GM18508 (cell line): Measurements from ENCODE around the gene RSPH10B.
"Not testable (repeated sequence)": the region's sequence is repeated elsewhere in the genome, so short reads cannot be mapped to it uniquely, and the experiment has no call there.

Experiments
- ATAC-seq: cut with Tn5 transposase; IDR thresholded peaks from one replicate; pipeline ENCODE4 v1.9.1; 2021; ENCODE audit warnings: moderate number of reproducible peaks; ENCODE audit not compliant: insufficient read depth, unreplicated experiment

Gene RSPH10B

GRCh38 chr7:5970347-5970911, at the start of gene RSPH10B:
TSS of gene RSPH10B (minus strand) at chr7:5970689. CDS start at chr7:5967116, 3,573 bp downstream.
- not testable (repeated sequence) for ATAC-seq

GRCh38 chr7:6016653-6016966, 46.1 kb upstream of the RSPH10B start:
- no peak for ATAC-seq

- ATAC-seq, result no peak
Observed at GRCh38 chr7:6015917-6016652, 45.6 kb upstream of the RSPH10B start.

- no peak for ATAC-seq
Observed at GRCh38 chr7:6012355-6013104, 42.0 kb upstream of the RSPH10B start.

GRCh38 chr7:6011541-6011940, 41.1 kb upstream of the RSPH10B start:
- ATAC-seq, result no peak

- not testable (repeated sequence) for ATAC-seq
Observed at GRCh38 chr7:6010370-6010769, 39.9 kb upstream of the RSPH10B start.

GRCh38 chr7:6008668-6009611, 38.5 kb upstream of the RSPH10B start, which contains the start of the genes AIMP2 and PMS2:
TSS of gene AIMP2 (plus strand) at chr7:6009272. CDS start at chr7:6009364, 92 bp downstream.
TSS of gene PMS2 (minus strand) at chr7:6009049. CDS start at chr7:6009019, 30 bp downstream.
- ATAC-seq, result peak; percentile 82

- ATAC-seq, result not testable (repeated sequence)
Observed at GRCh38 chr7:6007835-6008590, 37.5 kb upstream of the RSPH10B start.

- ATAC-seq, result no peak
Observed at GRCh38 chr7:6007386-6007785, 36.9 kb upstream of the RSPH10B start.

- ATAC-seq, result no peak
Observed at GRCh38 chr7:5997210-5997808, 26.8 kb upstream of the RSPH10B start.

- not testable (repeated sequence) for ATAC-seq
Observed at GRCh38 chr7:5987061-5987460, 16.6 kb upstream of the RSPH10B start.

- not testable (repeated sequence) for ATAC-seq
Observed at GRCh38 chr7:5979680-5980314, 9.3 kb upstream of the RSPH10B start.

GRCh38 chr7:5973580-5973979, 3.1 kb upstream of the RSPH10B start:
- not testable (repeated sequence) for ATAC-seq

GRCh38 chr7:5963810-5964209, 6.7 kb downstream of the RSPH10B start:
- ATAC-seq, result not testable (repeated sequence)

GRCh38 chr7:5963205-5963604, 7.3 kb downstream of the RSPH10B start:
- ATAC-seq, result not testable (repeated sequence)

GRCh38 chr7:5934945-5935450, 35.5 kb downstream of the RSPH10B start:
- ATAC-seq, result not testable (repeated sequence)

- ATAC-seq, result not testable (repeated sequence)
Observed at GRCh38 chr7:5931905-5932644, 38.4 kb downstream of the RSPH10B start.

- ATAC-seq, result not testable (repeated sequence)
Observed at GRCh38 chr7:5931250-5931649, 39.2 kb downstream of the RSPH10B start.
